Measurements from ENCODE around the gene CPEB4.
A peak's percentile ranks its signal among the peaks of the same experiment; 100 is the strongest.

Gene CPEB4

GRCh38 chr5:173953528-173954090 lies 65.5 kb downstream of the CPEB4 start:
- no peak for DNase-seq

- no peak for DNase-seq
These were observed 66.7 kb downstream of the CPEB4 start for GRCh38 chr5:173954671-173955521.

GRCh38 chr5:173960986-173961385 lies 72.8 kb downstream of the CPEB4 start:
- DNase-seq = no peak

GRCh38 chr5:173961418-173961817 lies 73.3 kb downstream of the CPEB4 start:
- DNase-seq = no peak

GRCh38 chr5:173962436-173962972 lies 74.4 kb downstream of the CPEB4 start:
- DNase-seq = no peak

- DNase-seq = no peak
These were observed 75.2 kb downstream of the CPEB4 start for GRCh38 chr5:173963182-173963838.

GRCh38 chr5:173963867-173964441 lies 75.8 kb downstream of the CPEB4 start:
- DNase-seq = no peak

- no peak for DNase-seq
These were observed 76.4 kb downstream of the CPEB4 start for GRCh38 chr5:173964506-173964905.

- no peak for DNase-seq
These were observed 79.1 kb downstream of the CPEB4 start for GRCh38 chr5:173967241-173967640.

GRCh38 chr5:173968154-173968797 lies 80.1 kb downstream of the CPEB4 start:
- DNase-seq = no peak

- no peak for DNase-seq
These were observed 81.3 kb downstream of the CPEB4 start for GRCh38 chr5:173969167-173970049.

- no peak for DNase-seq
These were observed 82.9 kb downstream of the CPEB4 start for GRCh38 chr5:173970878-173971650.

- DNase-seq = no peak
These were observed 83.7 kb downstream of the CPEB4 start for GRCh38 chr5:173971681-173972345.

- DNase-seq = no peak
These were observed 84.4 kb downstream of the CPEB4 start for GRCh38 chr5:173972607-173972924.

- DNase-seq = peak; percentile 61
These were observed 84.9 kb downstream of the CPEB4 start for GRCh38 chr5:173972925-173973615.

- DNase-seq = no peak
These were observed 85.4 kb downstream of the CPEB4 start for GRCh38 chr5:173973616-173973969.

GRCh38 chr5:173974688-173975239 lies 86.6 kb downstream of the CPEB4 start:
- DNase-seq = no peak

- no peak for DNase-seq
These were observed 93.1 kb downstream of the CPEB4 start for GRCh38 chr5:173981185-173981761.

- DNase-seq = no peak
These were observed 96.1 kb downstream of the CPEB4 start for GRCh38 chr5:173984218-173984617.
